ENCODE measurements around the gene CWC27.

Gene CWC27

DNA sequence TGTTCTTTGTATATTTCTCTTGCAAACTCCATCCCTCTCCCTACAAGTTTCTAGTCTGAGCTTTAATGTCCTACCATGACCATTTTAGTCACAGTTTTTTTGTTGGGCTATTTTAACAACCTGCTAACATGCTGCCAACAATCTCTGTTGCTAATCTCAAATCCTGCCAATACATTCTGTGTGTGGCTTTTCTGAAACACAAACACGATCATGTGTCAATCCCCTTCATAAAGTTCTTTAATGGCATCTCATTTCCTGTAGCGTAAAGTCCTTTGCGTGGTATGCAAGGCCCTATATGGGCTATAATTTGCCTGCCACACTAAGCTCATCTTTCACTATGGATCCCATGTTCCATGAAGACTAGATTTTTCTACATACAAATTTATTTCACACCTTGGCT is 180.6 kb downstream of the CWC27 start:
- FAIRE-seq (no peak), DNase-seq (ENCODE audit: insufficient read length, low spot score) (no peak)
- TF ChIP-seq POLR2A (IDR thresholded peaks at IDR 0.05; ENCODE audit: low read depth, low read length) (no peak), POU2F2 (IDR thresholded peaks at IDR 0.05; ENCODE audit: low read depth, low read length) (no peak), SPI1 (IDR thresholded peaks at IDR 0.05; ENCODE audit: low read depth, low read length) (no peak)

DNA sequence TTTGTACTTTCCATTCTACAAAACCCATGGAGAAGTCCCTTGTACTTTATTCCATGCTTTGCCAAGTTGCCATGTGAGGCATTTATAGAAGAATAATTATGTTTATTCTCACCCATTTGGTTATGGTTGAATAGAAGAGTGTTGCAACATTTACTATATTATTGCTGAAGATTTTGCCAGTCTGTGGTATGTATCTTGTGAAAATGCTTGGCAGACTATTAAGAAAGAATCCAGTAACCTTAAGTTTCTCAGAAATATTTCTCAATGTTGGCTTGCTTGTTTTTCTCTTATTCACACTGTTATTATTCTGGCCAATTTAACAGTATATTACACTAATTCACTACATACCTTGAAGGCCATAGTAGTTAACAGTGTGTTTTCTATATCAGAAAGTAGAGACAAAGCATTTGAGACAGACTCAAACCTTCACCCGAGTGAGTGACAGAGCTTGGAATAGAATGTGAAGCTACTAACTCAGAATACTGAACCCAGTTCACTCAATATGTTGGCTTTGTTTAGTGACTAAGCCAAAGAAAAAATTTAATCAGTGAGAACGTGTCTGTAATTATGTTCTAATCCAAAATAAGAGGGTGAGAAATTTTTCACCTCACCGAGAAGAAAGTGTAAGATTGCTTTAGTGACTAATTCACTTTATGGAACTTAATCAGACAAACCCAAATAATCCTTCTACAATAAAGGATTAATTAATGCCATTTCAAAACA is 184.4 kb downstream of the CWC27 start:
- DNase-seq (ENCODE audit: insufficient read length, low spot score), result no peak
- no peak for FAIRE-seq

DNA sequence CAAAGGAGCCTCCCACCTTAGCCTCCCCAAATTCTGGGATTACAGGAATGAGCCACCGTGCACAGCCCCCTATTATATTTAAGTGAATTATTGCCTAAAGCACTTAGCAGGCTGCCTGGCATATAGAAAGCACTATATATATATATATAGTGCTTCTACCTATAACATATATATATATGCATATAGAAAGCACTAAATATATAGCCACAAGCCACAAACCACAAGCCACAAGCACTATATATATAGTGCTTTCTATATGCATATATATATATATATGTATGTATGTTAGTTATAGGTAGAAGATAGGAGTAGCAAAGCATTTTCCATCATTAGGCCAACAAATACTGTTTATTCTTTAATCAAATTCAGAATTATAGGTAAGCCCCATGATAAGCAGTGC is 185.8 kb downstream of the CWC27 start:
- no peak for FAIRE-seq
- no peak for DNase-seq (ENCODE audit: insufficient read length, low spot score)

More for the DNA sequence above, 184.4 kb downstream of the CWC27 start:
- TF ChIP-seq SPI1 (IDR thresholded peaks at IDR 0.05; ENCODE audit: low read depth, low read length) (no peak), POU2F2 (IDR thresholded peaks at IDR 0.05; ENCODE audit: low read depth, low read length) (no peak), POLR2AphosphoS5 (IDR thresholded peaks at IDR 0.05; ENCODE audit: low read depth, low read length) (no peak), TAF1 (IDR thresholded peaks at IDR 0.05; ENCODE audit: low read depth, low read length) (no peak), PAX5 (IDR thresholded peaks at IDR 0.05; ENCODE audit: insufficient read depth, low read length, severe bottlenecking) (no peak), POLR2A (IDR thresholded peaks at IDR 0.05; ENCODE audit: low read depth, low read length) (no peak)

DNA sequence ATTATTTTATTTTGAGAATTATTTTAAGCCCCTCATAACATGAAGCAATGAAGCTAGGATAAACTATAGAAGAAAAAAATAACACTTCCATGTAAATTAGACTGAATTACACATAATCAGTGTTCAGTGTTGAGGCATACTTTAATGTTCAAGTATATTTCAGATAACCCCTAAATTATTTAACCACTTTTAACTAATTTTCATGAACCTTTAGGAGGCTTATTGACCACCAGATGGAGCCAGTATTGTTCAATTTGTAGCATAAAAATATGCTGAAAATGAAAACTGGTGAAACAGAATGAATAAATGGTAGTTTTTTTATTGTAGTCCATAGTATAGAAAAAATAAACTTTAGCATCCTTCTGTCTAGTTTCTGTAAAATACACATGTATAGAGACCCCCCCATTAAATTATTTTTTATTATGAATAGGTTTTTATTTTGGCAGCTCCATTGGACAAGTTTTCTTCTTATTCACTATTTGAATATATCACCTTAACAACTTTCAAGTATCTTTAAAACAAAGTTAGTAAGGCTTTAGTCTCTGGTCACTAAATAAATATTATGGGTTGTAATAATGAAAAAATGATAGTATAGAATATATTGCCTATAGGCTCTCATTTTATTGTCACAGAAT is 190.1 kb downstream of the CWC27 start:
- no peak for FAIRE-seq
- no peak for DNase-seq (ENCODE audit: insufficient read length, low spot score)
- TF ChIP-seq POLR2A (IDR thresholded peaks at IDR 0.05; ENCODE audit: low read depth, low read length) (no peak), SPI1 (IDR thresholded peaks at IDR 0.05; ENCODE audit: low read depth, low read length) (no peak), POU2F2 (IDR thresholded peaks at IDR 0.05; ENCODE audit: low read depth, low read length) (no peak), TAF1 (IDR thresholded peaks at IDR 0.05; ENCODE audit: low read depth, low read length) (no peak), PAX5 (IDR thresholded peaks at IDR 0.05; ENCODE audit: insufficient read depth, low read length, severe bottlenecking) (no peak), POLR2AphosphoS5 (IDR thresholded peaks at IDR 0.05; ENCODE audit: low read depth, low read length) (no peak)

More for the DNA sequence above, 185.8 kb downstream of the CWC27 start:
- no peak for TF ChIP-seq TAF1 (IDR thresholded peaks at IDR 0.05; ENCODE audit: low read depth, low read length)
- no peak for TF ChIP-seq PAX5 (IDR thresholded peaks at IDR 0.05; ENCODE audit: insufficient read depth, low read length, severe bottlenecking)
- TF ChIP-seq POLR2AphosphoS5 (IDR thresholded peaks at IDR 0.05; ENCODE audit: low read depth, low read length), result no peak
- TF ChIP-seq SPI1 (IDR thresholded peaks at IDR 0.05; ENCODE audit: low read depth, low read length), result no peak
- no peak for TF ChIP-seq POU2F2 (IDR thresholded peaks at IDR 0.05; ENCODE audit: low read depth, low read length)
- no peak for TF ChIP-seq POLR2A (IDR thresholded peaks at IDR 0.05; ENCODE audit: low read depth, low read length)

DNA sequence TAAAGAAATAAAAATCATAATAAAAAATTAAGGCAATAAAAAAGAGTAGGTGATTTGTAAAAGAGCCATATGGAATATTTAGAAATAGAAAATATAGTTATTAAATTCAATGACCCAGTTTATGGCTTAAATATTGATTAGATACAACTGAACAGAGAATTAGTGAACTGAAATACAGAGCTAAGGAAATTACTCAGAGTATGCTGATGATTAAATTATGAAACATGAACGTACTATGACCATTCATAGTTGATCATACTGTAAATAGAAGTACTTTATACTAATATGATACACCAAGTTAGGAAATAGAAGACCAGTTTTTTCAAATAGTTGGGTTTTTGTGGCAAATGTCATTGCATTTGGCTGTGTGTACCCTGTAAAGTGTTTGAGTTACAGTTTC is 194.5 kb downstream of the CWC27 start:
- FAIRE-seq, result peak; percentile 63
- DNase-seq (ENCODE audit: insufficient read length, low spot score), result no peak
- TF ChIP-seq PAX5 (IDR thresholded peaks at IDR 0.05; ENCODE audit: insufficient read depth, low read length, severe bottlenecking) (no peak), POLR2AphosphoS5 (IDR thresholded peaks at IDR 0.05; ENCODE audit: low read depth, low read length) (no peak), TAF1 (IDR thresholded peaks at IDR 0.05; ENCODE audit: low read depth, low read length) (no peak), SPI1 (IDR thresholded peaks at IDR 0.05; ENCODE audit: low read depth, low read length) (no peak), POU2F2 (IDR thresholded peaks at IDR 0.05; ENCODE audit: low read depth, low read length) (no peak), POLR2A (IDR thresholded peaks at IDR 0.05; ENCODE audit: low read depth, low read length) (no peak)

DNA sequence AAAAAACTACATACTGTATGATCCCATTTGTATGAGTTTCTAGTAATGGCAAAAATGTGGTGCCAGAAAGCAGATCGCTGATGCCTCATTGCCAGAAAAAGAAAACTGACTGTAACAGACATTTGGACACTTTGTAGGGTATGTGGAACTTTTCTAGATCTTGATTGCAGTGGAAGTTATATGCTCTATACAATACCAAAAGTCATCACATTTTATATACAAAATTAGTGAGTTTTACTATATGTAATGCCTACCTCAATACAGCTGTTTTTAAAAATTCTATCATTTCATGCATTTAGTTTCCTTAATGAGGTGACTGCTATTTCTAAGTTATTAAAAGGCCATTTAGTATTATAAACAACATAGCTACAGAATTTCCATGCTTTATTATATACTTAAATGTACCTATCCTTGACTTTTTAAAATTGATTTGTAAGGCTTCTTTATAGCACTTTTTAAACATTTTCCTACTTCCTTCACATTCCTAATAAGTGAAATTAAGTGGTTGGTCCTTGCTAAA is 199.9 kb downstream of the CWC27 start:
- no peak for DNase-seq (ENCODE audit: insufficient read length, low spot score)
- TF ChIP-seq POU2F2 (IDR thresholded peaks at IDR 0.05; ENCODE audit: low read depth, low read length), result no peak
- no peak for TF ChIP-seq POLR2A (IDR thresholded peaks at IDR 0.05; ENCODE audit: low read depth, low read length)
- no peak for TF ChIP-seq POLR2AphosphoS5 (IDR thresholded peaks at IDR 0.05; ENCODE audit: low read depth, low read length)
- TF ChIP-seq SPI1 (IDR thresholded peaks at IDR 0.05; ENCODE audit: low read depth, low read length), result no peak
- TF ChIP-seq TAF1 (IDR thresholded peaks at IDR 0.05; ENCODE audit: low read depth, low read length), result no peak
- no peak for TF ChIP-seq PAX5 (IDR thresholded peaks at IDR 0.05; ENCODE audit: insufficient read depth, low read length, severe bottlenecking)
- FAIRE-seq, result no peak

DNA sequence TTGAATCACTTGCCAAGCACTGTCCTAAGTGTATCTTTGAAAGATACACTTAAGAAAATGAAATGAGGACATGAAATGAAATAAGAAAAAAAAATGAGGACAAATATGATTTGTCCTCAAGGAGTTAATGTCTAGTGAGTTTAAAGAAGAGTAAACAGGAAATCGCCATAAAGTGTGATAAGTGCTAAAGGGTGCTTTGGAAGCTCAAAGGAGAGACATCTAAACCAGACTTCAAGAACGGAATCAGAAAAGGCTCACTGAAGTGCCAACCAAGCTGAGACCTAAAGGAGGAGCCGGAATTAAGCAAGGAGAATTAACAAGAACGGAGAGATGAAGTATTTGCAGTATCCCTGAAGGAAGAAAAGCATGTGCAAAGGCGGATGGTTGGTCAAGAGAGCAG is 200.8 kb downstream of the CWC27 start:
- TF ChIP-seq POLR2AphosphoS5 (IDR thresholded peaks at IDR 0.05; ENCODE audit: low read depth, low read length), result no peak
- no peak for TF ChIP-seq TAF1 (IDR thresholded peaks at IDR 0.05; ENCODE audit: low read depth, low read length)
- no peak for TF ChIP-seq POLR2A (IDR thresholded peaks at IDR 0.05; ENCODE audit: low read depth, low read length)
- TF ChIP-seq POU2F2 (IDR thresholded peaks at IDR 0.05; ENCODE audit: low read depth, low read length), result no peak
- TF ChIP-seq SPI1 (IDR thresholded peaks at IDR 0.05; ENCODE audit: low read depth, low read length), result no peak
- TF ChIP-seq PAX5 (IDR thresholded peaks at IDR 0.05; ENCODE audit: insufficient read depth, low read length, severe bottlenecking), result no peak
- DNase-seq (ENCODE audit: insufficient read length, low spot score) (no peak), FAIRE-seq (no peak)

DNA sequence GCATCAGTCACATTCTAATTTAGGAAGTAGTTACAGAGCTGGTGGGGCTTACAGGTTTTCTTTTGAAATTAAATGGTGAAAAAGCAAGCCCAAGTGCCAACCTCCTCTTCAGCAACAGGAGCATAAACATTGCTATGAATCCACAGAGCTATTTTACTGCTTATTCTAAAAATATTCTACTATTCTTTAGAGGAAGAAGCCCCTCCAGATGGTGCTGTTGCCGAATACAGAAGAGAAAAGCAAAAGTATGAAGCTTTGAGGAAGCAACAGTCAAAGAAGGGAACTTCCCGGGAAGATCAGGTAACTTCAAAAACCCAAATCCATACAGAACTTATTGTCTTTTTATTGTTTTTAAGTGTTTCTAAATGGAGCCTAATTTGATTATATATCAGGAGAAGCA is 202.8 kb downstream of the CWC27 start:
- no peak for DNase-seq (ENCODE audit: insufficient read length, low spot score)
- TF ChIP-seq PAX5 (IDR thresholded peaks at IDR 0.05; ENCODE audit: insufficient read depth, low read length, severe bottlenecking) (no peak), POLR2A (IDR thresholded peaks at IDR 0.05; ENCODE audit: low read depth, low read length) (no peak), TAF1 (IDR thresholded peaks at IDR 0.05; ENCODE audit: low read depth, low read length) (no peak), SPI1 (IDR thresholded peaks at IDR 0.05; ENCODE audit: low read depth, low read length) (no peak), POLR2AphosphoS5 (IDR thresholded peaks at IDR 0.05; ENCODE audit: low read depth, low read length) (no peak), POU2F2 (IDR thresholded peaks at IDR 0.05; ENCODE audit: low read depth, low read length) (no peak)
- no peak for FAIRE-seq

DNA sequence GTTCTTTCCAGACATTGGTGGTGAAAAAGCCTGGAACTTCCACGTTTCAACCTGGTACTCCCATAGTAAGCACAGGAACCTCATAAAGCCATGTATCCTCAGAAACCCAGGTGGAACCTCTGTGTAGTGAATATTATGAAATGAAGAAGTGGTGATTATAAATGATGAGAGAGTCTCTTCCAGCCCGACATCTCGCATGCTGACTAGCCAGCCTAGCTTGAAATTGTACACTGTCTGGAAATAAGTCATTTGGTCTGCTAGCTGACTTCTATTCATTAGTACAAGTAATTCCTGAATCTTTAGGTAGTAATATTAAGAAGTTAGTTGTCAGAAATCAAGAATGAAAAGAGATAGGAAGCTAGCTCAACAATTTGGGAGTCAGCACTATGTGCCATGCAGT is 203.3 kb downstream of the CWC27 start:
- no peak for FAIRE-seq
- TF ChIP-seq SPI1 (IDR thresholded peaks at IDR 0.05; ENCODE audit: low read depth, low read length) (no peak), POLR2A (IDR thresholded peaks at IDR 0.05; ENCODE audit: low read depth, low read length) (no peak), POLR2AphosphoS5 (IDR thresholded peaks at IDR 0.05; ENCODE audit: low read depth, low read length) (no peak)

More for the DNA sequence above, 203.3 kb downstream of the CWC27 start:
- no peak for DNase-seq (ENCODE audit: insufficient read length, low spot score)
